ENCODE data around the gene TXNDC9.
"Not testable (repeated sequence)": the region's sequence is repeated elsewhere in the genome, so short reads cannot be mapped to it uniquely, and the experiment has no call there.

Gene TXNDC9

GRCh38 chr2:99325384-99325783, 10.7 kb downstream of the TXNDC9 start:
- DNase-seq (ENCODE audit: low spot score): no peak

GRCh38 chr2:99317873-99318200, 18.3 kb downstream of the TXNDC9 start:
- DNase-seq (ENCODE audit: low spot score): not testable (repeated sequence)

GRCh38 chr2:99317161-99317872, 18.8 kb downstream of the TXNDC9 start:
- no peak for DNase-seq (ENCODE audit: low spot score)

GRCh38 chr2:99301097-99301496, 35.0 kb downstream of the TXNDC9 start, which contains the start of gene LYG1:
Gene LYG1 (minus strand): TSS chr2:99301197. CDS start chr2:99295670, 5,527 bp downstream.
- not testable (repeated sequence) for DNase-seq (ENCODE audit: low spot score)

GRCh38 chr2:99299580-99299979, 36.6 kb downstream of the TXNDC9 start:
- no peak for DNase-seq (ENCODE audit: low spot score)

- no peak for DNase-seq (ENCODE audit: low spot score)
Observed at GRCh38 chr2:99297994-99298393, 38.1 kb downstream of the TXNDC9 start.

GRCh38 chr2:99285526-99285925, 50.6 kb downstream of the TXNDC9 start:
- DNase-seq (ENCODE audit: low spot score): no peak

GRCh38 chr2:99279969-99280695, 56.0 kb downstream of the TXNDC9 start:
- DNase-seq (ENCODE audit: low spot score): no peak

- DNase-seq (ENCODE audit: low spot score): no peak
Observed at GRCh38 chr2:99278793-99279291, 57.3 kb downstream of the TXNDC9 start.

GRCh38 chr2:99278195-99278765, 57.9 kb downstream of the TXNDC9 start:
- not testable (repeated sequence) for DNase-seq (ENCODE audit: low spot score)

- DNase-seq (ENCODE audit: low spot score): no peak
Observed at GRCh38 chr2:99275882-99276281, 60.3 kb downstream of the TXNDC9 start.

All from CD4-positive, alpha-beta T cell treated with Interleukin-15 for 4 hours (primary cell).